Trophoblast cell (in vitro differentiated cells and primary cell): ENCODE measurements around the gene GET4.
"Not testable (repeated sequence)": the region's sequence is repeated elsewhere in the genome, so short reads cannot be mapped to it uniquely, and the experiment has no call there.

Experiments
- DNase-seq, 2 donors: peaks; one replicate each; pipeline ENCODE4 v3.0.0-alpha.2; 2016
- H2AFZ ChIP-seq: 2 replicates; pipeline ENCODE4 v1.6.1; 2013; ENCODE audit warnings: low read length, moderate library complexity, mild to moderate bottlenecking; ENCODE audit not compliant: insufficient read depth, poor library complexity
- H2AK5ac ChIP-seq: 2 replicates; pipeline ENCODE4 v1.6.1; 2013; ENCODE audit warnings: mild to moderate bottlenecking, low read length
- H2BK120ac ChIP-seq: 2 replicates; pipeline ENCODE4 v1.6.1; 2013; ENCODE audit warnings: low read length, mild to moderate bottlenecking, moderate library complexity; ENCODE audit not compliant: insufficient read depth, poor library complexity
- H2BK12ac ChIP-seq: 2 replicates; pipeline ENCODE4 v1.6.1; 2013; ENCODE audit warnings: mild to moderate bottlenecking, low read length, moderate library complexity
- H2BK5ac ChIP-seq: 2 replicates; pipeline ENCODE4 v1.6.1; 2013; ENCODE audit warnings: low read length, low read depth, moderate library complexity, mild to moderate bottlenecking; ENCODE audit not compliant: poor library complexity
- H3K14ac ChIP-seq: 2 replicates; pipeline ENCODE4 v1.6.1; 2013; ENCODE audit warnings: mild to moderate bottlenecking, low read length
- H3K18ac ChIP-seq: 2 replicates; pipeline ENCODE4 v1.6.1; 2013; ENCODE audit warnings: mild to moderate bottlenecking, low read length
- H3K23ac ChIP-seq: 2 replicates; pipeline ENCODE4 v1.6.1; 2013; ENCODE audit warnings: low read length
- H3K27ac ChIP-seq: 2 replicates; pipeline ENCODE4 v1.5.1; 2013; ENCODE audit warnings: low read depth, mild to moderate bottlenecking, inconsistent platforms, low read length, moderate library complexity
- H3K27me3 ChIP-seq: 2 replicates; pipeline ENCODE4 v1.6.1; 2013; ENCODE audit warnings: inconsistent platforms, mild to moderate bottlenecking, low read length, moderate library complexity; ENCODE audit not compliant: insufficient read depth
- H3K36me3 ChIP-seq, 2 experiments: 1 replicate in 1 of 2; 2 replicates in 1 of 2; pipeline ENCODE4 v1.6.1; 2013; ENCODE audit warnings: low read length in 2 of 2, mild to moderate bottlenecking in 2 of 2, moderate library complexity in 1 of 2; ENCODE audit not compliant: insufficient read depth in 2 of 2, control insufficient read depth in 1 of 2
- H3K4ac ChIP-seq: 2 replicates; pipeline ENCODE4 v1.6.1; 2013; ENCODE audit warnings: low read depth, mild to moderate bottlenecking, low read length, moderate library complexity
- H3K4me1 ChIP-seq, 2 experiments: 1 replicate in 1 of 2; 2 replicates in 1 of 2; pipeline ENCODE4 v1.6.1; 2013; ENCODE audit warnings: low read length in 2 of 2, mild to moderate bottlenecking in 2 of 2, moderate library complexity in 1 of 2; ENCODE audit not compliant: insufficient read depth in 2 of 2, control insufficient read depth in 1 of 2
- H3K4me2 ChIP-seq: 2 replicates; pipeline ENCODE4 v1.6.1; 2013; ENCODE audit warnings: inconsistent platforms, mild to moderate bottlenecking, low read length, moderate library complexity
- H3K4me3 ChIP-seq: 2 replicates; pipeline ENCODE4 v1.5.1; 2013; ENCODE audit warnings: mild to moderate bottlenecking, low read depth, low read length, inconsistent platforms
- H3K79me1 ChIP-seq: one replicate; pipeline ENCODE4 v1.6.1; 2013; ENCODE audit warnings: low read length
- H3K79me2 ChIP-seq: 2 replicates; pipeline ENCODE4 v1.6.1; 2013; ENCODE audit warnings: low read length, mild to moderate bottlenecking; ENCODE audit not compliant: control insufficient read depth, insufficient read depth, poor library complexity
- H3K9ac ChIP-seq: 2 replicates; pipeline ENCODE4 v1.6.1; 2013; ENCODE audit warnings: mild to moderate bottlenecking, low read length
- H3K9me3 ChIP-seq: 2 replicates; pipeline ENCODE4 v1.6.1; 2013; ENCODE audit warnings: low read depth, mild to moderate bottlenecking, control low read depth, inconsistent platforms, low read length; ENCODE audit not compliant: insufficient read depth
- H4K12ac ChIP-seq: 2 replicates; pipeline ENCODE4 v1.6.1; 2013; ENCODE audit warnings: low read depth, mild to moderate bottlenecking, low read length, moderate library complexity
- H4K8ac ChIP-seq: 2 replicates; pipeline ENCODE4 v1.6.1; 2013; ENCODE audit warnings: low read depth, mild to moderate bottlenecking, low read length, moderate library complexity
- H4K91ac ChIP-seq: one replicate; pipeline ENCODE4 v1.6.1; 2013; ENCODE audit warnings: low read depth, mild to moderate bottlenecking, low read length, moderate library complexity
- WGBS: extraction: QIAGEN DNeasy Blood & Tissue Kit; methylation state at CpG from one replicate; pipeline ENCODE4 v1.1.7; 2013; ENCODE audit warnings: missing lambda C conversion rate; ENCODE audit not compliant: insufficient read length, insufficient coverage; ENCODE audit errors: extremely low coverage; 5-methylcytosine and 5-hydroxymethylcytosine counted together

GET4 gene

DNA sequence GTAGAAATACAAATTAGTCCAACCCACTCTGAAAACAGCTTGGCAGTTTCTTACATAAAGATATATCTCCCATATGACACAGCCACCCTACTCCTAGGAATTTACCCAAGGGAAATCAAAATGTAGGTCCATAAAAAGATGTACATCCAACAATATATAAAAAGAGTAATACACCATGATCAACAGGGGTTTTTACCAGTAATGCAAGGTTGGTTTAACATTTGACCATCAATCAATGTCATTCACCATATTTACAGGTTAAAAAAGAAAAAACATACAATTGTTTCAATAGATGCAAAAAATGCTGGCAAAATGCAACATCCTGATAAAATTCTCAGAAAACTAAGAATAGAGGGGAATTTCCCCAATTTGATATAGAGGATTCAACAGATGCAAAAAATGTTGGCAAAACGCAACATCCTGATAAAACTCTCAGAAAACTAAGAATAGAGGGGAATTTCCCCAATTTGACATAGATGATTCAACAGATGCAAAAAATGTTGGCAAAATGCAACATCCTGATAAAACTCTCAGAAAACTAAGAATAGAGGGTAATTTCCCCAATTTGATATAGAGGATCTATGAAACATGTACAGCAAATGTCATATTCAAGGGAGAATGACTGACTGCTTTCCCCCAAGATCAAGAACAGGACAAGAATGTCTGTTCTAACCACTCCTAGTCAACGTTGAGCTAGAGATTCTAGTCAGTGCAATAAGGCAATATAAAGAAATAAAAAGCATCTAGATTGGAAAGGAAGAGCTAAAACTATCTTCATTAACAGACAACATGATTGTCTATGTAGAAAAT, 64.5 kb downstream of the GET4 start:
- Histone ChIP-seq H3K4ac (no peak overlapping the region), H2AK5ac (no peak overlapping the region), H3K9ac (no peak overlapping the region), H4K12ac (no peak overlapping the region), H3K27ac (no peak overlapping the region), H3K79me1 (peaks cover 6% of the 10 kb centered on the region), H4K8ac (no peak overlapping the region), H3K27me3 (no peaks in the 10 kb centered on the region), H2BK120ac (no peak overlapping the region), H3K9me3 (peaks cover 2% of the 10 kb centered on the region), H3K79me2 (peaks cover 3% of the 10 kb centered on the region), H2AFZ (no peak overlapping the region), H4K91ac (no peak overlapping the region), H3K18ac (no peak overlapping the region), H3K4me1 (peaks cover 8 to 9% of the 10 kb centered on the region in 2 experiments), H3K36me3 (no peaks in the 10 kb centered on the region), H3K4me2 (no peak overlapping the region), H3K4me3 (no peak overlapping the region), H3K23ac (no peak overlapping the region), H2BK5ac (no peak overlapping the region), H2BK12ac (no peak overlapping the region), H3K14ac (no peak overlapping the region)
- WGBS: no CpG with 5 or more reads among the region's 2 CpGs
- peak in 1 of 2 donors; percentile 45 for DNase-seq

DNA sequence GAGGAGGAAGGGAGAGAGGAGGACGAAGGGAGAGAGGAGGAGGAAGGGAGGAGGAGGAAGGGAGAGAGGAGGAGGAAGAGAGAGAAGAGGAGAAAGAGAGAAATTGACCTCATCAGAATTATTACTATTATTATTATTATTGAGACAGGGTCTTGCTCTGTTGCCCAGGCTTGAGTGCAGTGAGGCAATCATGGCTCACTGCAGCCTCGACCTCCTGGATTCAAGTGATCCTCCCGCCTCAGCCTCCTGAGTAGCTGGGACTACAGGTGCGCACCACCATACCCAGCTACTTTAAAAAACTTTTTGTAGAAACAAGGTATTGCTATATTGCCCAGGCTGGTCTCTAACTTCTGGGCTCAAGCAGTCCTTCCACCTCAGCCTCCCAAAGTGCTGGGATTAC, 67.4 kb downstream of the GET4 start:
- H2AFZ ChIP-seq, H3K27me3 ChIP-seq, H3K23ac ChIP-seq, H3K4me2 ChIP-seq, H2BK5ac ChIP-seq, H4K91ac ChIP-seq, H3K18ac ChIP-seq, H3K9me3 ChIP-seq, H2BK12ac ChIP-seq, H2BK120ac ChIP-seq, H2AK5ac ChIP-seq, H3K4ac ChIP-seq, H3K9ac ChIP-seq, H3K4me3 ChIP-seq, H3K27ac ChIP-seq, H3K36me3 ChIP-seq, H3K79me2 ChIP-seq, H4K8ac ChIP-seq, H3K14ac ChIP-seq, DNase-seq, H4K12ac ChIP-seq: not testable (repeated sequence)
- WGBS: no CpG with 5 or more reads among the region's 4 CpGs
- Histone ChIP-seq H3K79me1 (peaks cover 11% of the 10 kb centered on the region), H3K4me1 (peaks cover 13% of the 10 kb centered on the region in 2 experiments)

DNA sequence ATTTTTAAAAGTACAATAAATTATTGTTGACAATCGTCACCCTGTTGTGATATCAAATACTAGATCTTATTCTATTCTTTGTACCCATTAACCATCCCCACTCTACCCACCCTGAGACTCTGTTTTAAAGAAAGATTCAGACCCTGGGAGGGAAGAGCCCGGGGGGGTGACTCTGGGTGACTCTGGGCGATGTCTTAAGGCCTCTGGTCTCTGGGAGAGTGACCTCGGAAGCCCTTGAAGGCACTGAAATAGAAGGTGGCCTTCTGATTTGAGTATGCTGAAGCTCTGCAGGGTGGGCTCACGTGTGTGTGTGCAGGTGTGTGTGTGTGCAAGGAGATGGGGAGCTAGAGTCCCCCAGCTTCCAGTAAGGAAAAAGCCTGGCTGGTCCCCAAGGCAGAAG, 68.4 kb downstream of the GET4 start:
- Histone ChIP-seq H3K14ac (no peak overlapping the region), H3K36me3 (no peaks in the 10 kb centered on the region), H2AFZ (no peak overlapping the region), H2AK5ac (no peak overlapping the region), H4K12ac (no peak overlapping the region), H3K9me3 (peaks cover 5% of the 10 kb centered on the region), H3K9ac (no peak overlapping the region), H4K91ac (no peak overlapping the region), H3K4me2 (no peak overlapping the region), H2BK120ac (no peak overlapping the region), H3K79me2 (peaks cover 3% of the 10 kb centered on the region), H3K79me1 (peaks cover 11% of the 10 kb centered on the region), H2BK5ac (no peak overlapping the region), H3K18ac (no peak overlapping the region), H3K4me3 (no peak overlapping the region), H3K4me1 (peaks cover 13% of the 10 kb centered on the region in 2 experiments), H3K23ac (no peak overlapping the region), H3K27me3 (no peaks in the 10 kb centered on the region), H4K8ac (no peak overlapping the region), H2BK12ac (no peak overlapping the region), H3K4ac (no peak overlapping the region), H3K27ac (no peak overlapping the region)
- WGBS: no CpG with 5 or more reads among the region's 5 CpGs
- DNase-seq: no peak

DNA sequence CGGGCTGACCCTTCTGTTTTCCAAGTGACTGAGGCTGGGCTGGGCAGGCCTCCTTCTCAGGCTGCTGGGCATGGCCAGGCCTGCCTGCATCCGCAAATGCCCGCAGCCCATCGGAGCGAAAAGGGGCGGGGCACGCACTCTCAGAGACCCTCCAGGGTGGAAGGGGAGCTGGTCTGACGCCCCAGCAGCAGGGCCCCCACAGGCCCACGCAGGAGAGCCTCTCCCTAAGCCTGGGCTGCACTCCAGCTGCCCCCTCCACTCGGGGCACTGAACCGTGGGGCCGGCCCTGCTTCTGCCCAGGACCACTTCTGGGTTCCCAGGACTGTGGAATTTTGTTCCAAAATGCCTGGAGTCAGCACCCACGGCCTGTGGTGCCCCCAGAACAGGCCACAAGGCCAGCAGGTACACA, 68.8 kb downstream of the GET4 start:
- no CpG with 5 or more reads among the region's 13 CpGs for WGBS
- peak overlapping the region; percentile 21 for H4K8ac ChIP-seq

More for the DNA sequence above, 68.8 kb downstream of the GET4 start:
- Histone ChIP-seq H3K4me3 (no peak overlapping the region), H3K9ac (peak overlapping the region; percentile 5), H3K4ac (no peak overlapping the region), H3K18ac (no peak overlapping the region), H2BK5ac (no peak overlapping the region), H3K14ac (peak overlapping the region; percentile 27), H2AK5ac (peak overlapping the region; percentile 49), H2AFZ (peak overlapping the region; percentile 9), H4K12ac (no peak overlapping the region), H3K27me3 (no peaks in the 10 kb centered on the region), H3K79me2 (peaks cover 3% of the 10 kb centered on the region), H3K4me1 (peaks cover 13% of the 10 kb centered on the region in 2 experiments), H3K9me3 (peaks cover 3% of the 10 kb centered on the region), H2BK120ac (peak overlapping the region; percentile 31), H4K91ac (peak overlapping the region; percentile 81), H3K36me3 (no peaks in the 10 kb centered on the region), H2BK12ac (peak overlapping the region; percentile 28), H3K27ac (no peak overlapping the region), H3K23ac (no peak overlapping the region), H3K79me1 (peaks cover 11% of the 10 kb centered on the region), H3K4me2 (peak overlapping the region; percentile 17)
- no peak for DNase-seq
